HEK293 (cell line): ENCODE data around the gene TACC2.

Experiments used
- CTCF ChIA-PET: fragments of 350-600 bp; formaldehyde crosslinking; extraction: SDS; loops from one replicate; lab custom pipeline; 2021; ENCODE audit warnings: antibody characterized with exemption; lab: Yijun Ruan, JAX
- POLR2A ChIA-PET: fragments of 300-600 bp; formaldehyde crosslinking; extraction: SDS; loops from one replicate; lab custom pipeline; 2020; ENCODE audit warnings: antibody characterized with exemption, inconsistent platforms; lab: Yijun Ruan, JAX
- H3K27ac ChIP-seq: fragments of 200-500 bp; sonication (Bioruptor generic); 2 replicates; pipeline ENCODE4 v1.5.1; 2014; ENCODE audit warnings: low read depth, low read length, control low read depth, inconsistent platforms; ENCODE audit errors: extremely low read depth
- H3K36me3 ChIP-seq, 2 experiments: fragments of 200-500 bp in 1 of 2; sonication (Bioruptor generic) in 1 of 2; 1 replicate in 1 of 2; 2 replicates in 1 of 2; pipeline ENCODE4 v1.5.1; 2014 to 2017; ENCODE audit warnings: inconsistent platforms in 2 of 2, low read length in 2 of 2; ENCODE audit not compliant: control insufficient read depth in 2 of 2, insufficient read depth in 1 of 2
- H3K4me1 ChIP-seq: fragments of 200-500 bp; sonication (Bioruptor generic); 2 replicates; pipeline ENCODE4 v1.5.1; 2014; ENCODE audit warnings: mild to moderate bottlenecking, low read length, inconsistent platforms; ENCODE audit not compliant: control insufficient read depth, insufficient read depth
- H3K4me3 ChIP-seq: 2 replicates; pipeline ENCODE4 v1.5.1; 2011; ENCODE audit warnings: low read depth, mild to moderate bottlenecking, control low read depth, low read length, moderate library complexity
- H3K9me3 ChIP-seq: fragments of 200-500 bp; sonication (Bioruptor generic); 2 replicates; pipeline ENCODE4 v1.5.1; 2014; ENCODE audit warnings: low read depth, low read length, inconsistent platforms; ENCODE audit not compliant: control insufficient read depth, insufficient read depth
- AEBP2 ChIP-seq: fragments of 450-650 bp; formaldehyde crosslinking; IDR thresholded peaks from 2 replicates; pipeline ENCODE4 v1.5.1; 2016; ENCODE audit warnings: missing biosample characterization, missing genetic modification characterization, borderline replicate concordance
- OVOL3 ChIP-seq: fragments of 450-650 bp; formaldehyde crosslinking; IDR thresholded peaks from 2 replicates; pipeline ENCODE4 v1.5.1; 2016; ENCODE audit warnings: missing biosample characterization, missing genetic modification characterization
- SCRT2 ChIP-seq: fragments of 450-650 bp; formaldehyde crosslinking; IDR thresholded peaks from 2 replicates; pipeline ENCODE4 v1.5.1; 2016; ENCODE audit warnings: missing biosample characterization, missing genetic modification characterization
- YY1 ChIP-seq: fragments of 450-650 bp; formaldehyde crosslinking; IDR thresholded peaks from 2 replicates; pipeline ENCODE4 v1.5.1; 2018; ENCODE audit warnings: missing biosample characterization, missing genetic modification characterization
- ZBTB11 ChIP-seq: fragments of 450-650 bp; formaldehyde crosslinking; conservative IDR thresholded peaks from 2 replicates; pipeline ENCODE4 v1.5.1; 2016; ENCODE audit warnings: low read depth, missing biosample characterization, missing genetic modification characterization
- ZBTB49 ChIP-seq: fragments of 450-650 bp; formaldehyde crosslinking; IDR thresholded peaks from 2 replicates; pipeline ENCODE4 v1.5.1; 2016; ENCODE audit warnings: missing biosample characterization, missing genetic modification characterization, low read depth
- ZFHX2 ChIP-seq: fragments of 450-650 bp; formaldehyde crosslinking; conservative IDR thresholded peaks from 2 replicates; pipeline ENCODE4 v1.5.1; 2016; ENCODE audit warnings: missing biosample characterization, missing genetic modification characterization
- ZNF133 ChIP-seq: fragments of 450-650 bp; formaldehyde crosslinking; IDR thresholded peaks from 2 replicates; pipeline ENCODE4 v1.5.1; 2016; ENCODE audit warnings: missing biosample characterization, missing genetic modification characterization
- ZNF223 ChIP-seq: fragments of 450-650 bp; formaldehyde crosslinking; IDR thresholded peaks from 2 replicates; pipeline ENCODE4 v1.5.1; 2016; ENCODE audit warnings: missing biosample characterization, missing genetic modification characterization
- ZNF248 ChIP-seq: fragments of 450-650 bp; formaldehyde crosslinking; IDR thresholded peaks from 2 replicates; pipeline ENCODE4 v1.5.1; 2017; ENCODE audit warnings: missing biosample characterization, missing genetic modification characterization
- ZNF335 ChIP-seq: fragments of 450-650 bp; formaldehyde crosslinking; conservative IDR thresholded peaks from 2 replicates; pipeline ENCODE4 v1.5.1; 2016; ENCODE audit warnings: missing biosample characterization, missing genetic modification characterization
- ZNF394 ChIP-seq: fragments of 450-650 bp; formaldehyde crosslinking; IDR thresholded peaks from 2 replicates; pipeline ENCODE4 v1.5.1; 2016; ENCODE audit warnings: missing biosample characterization, missing genetic modification characterization, mild to moderate bottlenecking, moderate library complexity, borderline replicate concordance
- ZNF513 ChIP-seq: fragments of 450-650 bp; IDR thresholded peaks from 2 replicates; pipeline ENCODE4 v1.5.1; 2018; ENCODE audit warnings: missing biosample characterization, missing genetic modification characterization
- ZNF596 ChIP-seq: fragments of 450-650 bp; IDR thresholded peaks from 2 replicates; pipeline ENCODE4 v1.5.0; 2018; ENCODE audit warnings: missing biosample characterization, mild to moderate bottlenecking, missing genetic modification characterization, moderate library complexity
- ZNF768 ChIP-seq: fragments of 450-650 bp; formaldehyde crosslinking; IDR thresholded peaks from 2 replicates; pipeline ENCODE4 v1.5.1; 2018; ENCODE audit warnings: missing biosample characterization, mild to moderate bottlenecking, missing genetic modification characterization
- ZNF843 ChIP-seq: fragments of 450-650 bp; formaldehyde crosslinking; IDR thresholded peaks from 2 replicates; pipeline ENCODE4 v1.5.1; 2016; ENCODE audit warnings: missing biosample characterization, missing genetic modification characterization

TACC2 gene

GRCh38 chr10:122154031-122154544 is 165.1 kb downstream of the TACC2 start (continued):
- TF ChIP-seq ZBTB11 (tag by site-specific recombination), result no peak
- no peak for TF ChIP-seq ZNF513 (tag by site-specific recombination)
- TF ChIP-seq ZNF843 (tag by site-specific recombination), result no peak
- TF ChIP-seq ZNF223 (tag by site-specific recombination), result no peak
- no peak for TF ChIP-seq ZBTB49 (tag by site-specific recombination)
- no peak for TF ChIP-seq AEBP2
- TF ChIP-seq ZNF596, result no peak
- TF ChIP-seq ZNF768 (tag by site-specific recombination), result no peak
- no peak for TF ChIP-seq ZNF394
- no peak for TF ChIP-seq ZNF335 (tag by site-specific recombination)

GRCh38 chr10:122154545-122155366 is 165.8 kb downstream of the TACC2 start:
- no peaks in the 10 kb centered on the region for H3K36me3 ChIP-seq
- no peak overlapping the region for H3K27ac ChIP-seq
- H3K4me1 ChIP-seq, result peaks cover 2% of the 10 kb centered on the region; the same call in 1 of the 2 replicates
- no peaks in the 10 kb centered on the region for H3K9me3 ChIP-seq
- no peak for TF ChIP-seq ZNF133 (tag by site-specific recombination)
- TF ChIP-seq ZFHX2 (tag by site-specific recombination), result peak; percentile 47
- TF ChIP-seq ZNF248, result no peak
- no peak overlapping the region for H3K4me3 ChIP-seq
- POLR2A ChIA-PET, result no interaction called here
- CTCF ChIA-PET, result interaction anchor here (0.6 to 3.8 kb wide), 3 partner anchors 12 to 112 kb away, joined by 3 to 15 read pairs (median 5); no protein-coding TSS in a partner anchor

- no peak for TF ChIP-seq YY1 (tag by site-specific recombination)
- peak; percentile 41 for TF ChIP-seq SCRT2
- no peak for TF ChIP-seq OVOL3
- POLR2A ChIA-PET, result no interaction called here
- Histone ChIP-seq H3K4me3 (no peak overlapping the region), H3K4me1 (peaks cover 2% of the 10 kb centered on the region; the same call in 1 of the 2 replicates), H3K9me3 (no peaks in the 10 kb centered on the region), H3K27ac (no peak overlapping the region), H3K36me3 (no peaks in the 10 kb centered on the region)
- CTCF ChIA-PET, result no interaction called here
Observed at GRCh38 chr10:122157451-122157850, 168.5 kb downstream of the TACC2 start.
